HG03378 (cell line): ENCODE measurements around the gene CASQ2.

Source experiments
- ATAC-seq: cut with Tn5 transposase; IDR thresholded peaks from one replicate; pipeline ENCODE4 v1.9.1; 2021; ENCODE audit warnings: mild to moderate bottlenecking, moderate library complexity; ENCODE audit not compliant: unreplicated experiment

The CASQ2 gene

DNA sequence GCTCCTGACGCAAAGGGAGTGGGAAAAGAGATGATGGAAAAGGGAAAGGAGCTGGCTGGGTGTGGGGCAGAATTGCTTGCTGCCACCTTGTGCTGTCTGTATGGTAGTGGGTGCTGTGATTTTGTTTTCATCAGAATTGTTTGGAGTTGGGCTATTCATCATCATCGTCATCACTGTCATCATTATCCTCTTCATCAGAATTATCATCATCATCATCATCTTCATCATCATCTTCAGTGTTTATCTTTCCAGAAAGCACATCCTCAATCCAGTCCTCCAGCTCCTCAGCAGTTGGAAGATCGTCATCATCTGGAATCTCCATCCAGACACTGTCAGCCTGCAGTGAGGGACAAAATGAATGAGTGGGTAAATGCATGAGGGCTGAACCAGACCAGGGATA lies 67.4 kb downstream of the CASQ2 start:
- ATAC-seq = no peak

- no peak for ATAC-seq
These were observed 70.9 kb downstream of the CASQ2 start for GRCh38 chr1:115697619-115698018.

DNA sequence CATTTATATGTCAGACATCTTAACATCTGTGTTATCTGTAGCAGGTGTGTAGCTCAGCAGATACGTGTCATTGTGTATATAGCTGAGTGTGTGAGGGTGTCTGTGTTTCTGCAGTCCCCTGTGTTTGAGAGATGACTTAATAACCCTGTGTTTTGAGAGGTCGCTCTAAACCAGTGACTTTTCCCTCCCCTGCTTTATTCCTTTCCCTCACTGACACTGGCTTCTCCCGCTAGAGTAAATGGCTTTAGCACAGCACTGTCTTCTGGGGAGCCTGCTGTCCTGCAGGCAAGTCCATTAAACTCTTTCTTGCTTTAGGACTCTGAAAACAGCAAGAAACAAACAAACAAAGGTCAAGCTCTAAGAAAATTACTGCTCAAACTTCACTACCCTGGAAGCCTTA lies 73.7 kb downstream of the CASQ2 start:
- no peak for ATAC-seq

GRCh38 chr1:115692224-115692623 lies 76.3 kb downstream of the CASQ2 start:
- ATAC-seq = no peak

GRCh38 chr1:115690972-115691371 lies 77.5 kb downstream of the CASQ2 start:
- no peak for ATAC-seq

GRCh38 chr1:115687744-115688143 lies 80.8 kb downstream of the CASQ2 start:
- ATAC-seq = no peak

GRCh38 chr1:115685029-115685705 lies 83.3 kb downstream of the CASQ2 start:
- ATAC-seq = no peak

DNA sequence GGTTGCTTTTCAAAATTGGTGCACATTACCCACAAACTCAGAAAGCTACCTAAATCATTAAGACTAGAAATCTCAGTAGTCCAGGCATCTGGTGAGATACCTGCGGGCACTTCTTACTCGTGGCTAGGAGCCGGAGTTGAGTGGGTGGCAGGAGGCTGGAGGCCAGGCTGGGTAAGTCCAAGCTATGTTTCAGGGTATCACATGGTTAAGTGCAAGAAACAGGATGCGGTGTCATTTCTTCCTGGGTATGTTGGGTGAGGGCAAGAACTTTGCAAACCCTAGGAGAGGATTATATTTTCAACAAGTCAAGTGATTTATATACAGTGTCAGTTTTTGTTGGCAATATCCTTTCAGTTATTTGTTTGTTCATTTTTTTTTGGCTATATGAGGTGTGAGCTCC lies 85.7 kb downstream of the CASQ2 start:
- no peak for ATAC-seq

GRCh38 chr1:115680730-115681111 lies 87.8 kb downstream of the CASQ2 start:
- ATAC-seq = no peak

DNA sequence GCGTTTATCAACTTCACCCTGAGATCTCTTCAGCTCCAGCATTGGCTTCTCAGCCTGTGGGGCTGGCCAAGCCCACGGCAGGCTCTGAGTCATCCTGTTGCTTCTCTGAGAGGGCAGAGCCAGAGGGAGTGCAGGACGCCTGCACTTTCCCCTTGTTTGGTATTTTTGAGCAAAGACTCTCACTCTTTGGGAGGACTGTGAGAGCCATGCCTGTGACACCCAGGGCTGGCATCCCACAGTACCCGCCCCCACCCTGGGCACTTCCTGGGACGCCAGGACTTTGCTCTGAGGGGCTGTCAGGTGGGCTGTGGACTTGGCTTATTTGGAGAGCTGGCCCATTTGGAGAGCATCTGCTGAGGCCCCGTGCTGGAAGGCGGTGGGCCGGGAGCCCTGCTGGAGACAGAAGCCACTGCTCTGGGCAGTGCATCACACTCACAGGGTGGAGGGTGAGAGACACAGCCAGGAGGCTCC lies 89.3 kb downstream of the CASQ2 start:
- no peak for ATAC-seq

DNA sequence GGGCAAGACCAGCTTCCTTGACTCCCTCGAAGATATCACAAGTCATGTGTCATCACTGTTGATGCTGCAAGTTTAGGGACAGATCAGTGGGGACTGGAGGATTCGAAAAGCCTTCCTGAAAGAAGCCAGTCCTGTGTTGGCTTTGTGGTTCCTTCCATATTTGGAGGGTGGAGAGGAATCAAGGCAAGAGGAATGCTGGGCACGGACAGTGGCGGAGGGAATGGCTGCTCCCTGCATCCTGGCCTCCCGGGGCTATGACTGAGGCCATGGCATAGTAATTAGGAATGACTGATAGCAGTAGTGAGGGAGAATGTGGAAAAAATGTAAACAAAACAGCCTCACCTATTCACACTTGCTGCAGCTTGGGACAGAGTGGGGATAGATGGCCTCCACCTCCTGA lies 90.4 kb downstream of the CASQ2 start:
- no peak for ATAC-seq

- ATAC-seq = no peak
These were observed 90.9 kb downstream of the CASQ2 start for GRCh38 chr1:115677565-115677964.

GRCh38 chr1:115677182-115677555 lies 91.3 kb downstream of the CASQ2 start:
- no peak for ATAC-seq

GRCh38 chr1:115676498-115677181 lies 91.9 kb downstream of the CASQ2 start:
- no peak for ATAC-seq

DNA sequence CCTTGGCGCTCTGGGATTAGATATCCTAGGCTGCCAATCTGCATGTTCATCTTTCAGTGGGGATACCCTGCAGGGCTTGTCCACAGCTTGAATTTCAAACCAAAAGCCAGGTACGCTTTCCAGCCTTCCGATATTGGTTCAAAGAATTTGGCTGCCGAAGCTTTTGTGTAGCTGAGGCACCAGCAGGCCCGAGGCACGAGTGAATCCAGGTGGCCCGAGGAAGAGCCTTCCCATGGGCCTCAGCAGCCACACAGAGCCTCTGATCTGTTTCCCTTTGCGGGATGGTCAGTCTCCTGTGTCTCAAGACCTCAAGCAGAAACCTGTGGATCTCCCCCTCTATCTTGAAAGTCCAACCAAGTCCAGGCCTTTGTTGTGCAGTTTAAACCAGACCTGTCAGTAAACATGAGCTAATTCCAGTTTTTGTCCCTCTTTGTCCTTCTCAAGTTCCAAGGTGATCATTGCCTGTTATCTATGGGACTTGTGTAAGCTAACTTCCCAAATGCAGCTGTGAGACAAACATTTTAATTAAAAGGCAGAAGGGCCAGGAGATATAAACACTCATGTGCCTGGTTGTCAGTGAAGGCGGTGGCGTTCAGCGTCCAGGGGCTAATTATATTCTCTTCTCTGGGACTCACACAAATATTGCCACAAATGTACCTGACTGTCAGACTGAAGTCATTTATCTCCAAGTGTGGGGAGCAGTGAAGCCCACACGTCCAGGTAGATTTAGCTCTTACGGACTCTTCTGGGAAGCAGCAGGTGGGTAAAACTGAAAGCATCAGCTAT lies 96.1 kb downstream of the CASQ2 start:
- no peak for ATAC-seq

GRCh38 chr1:115671176-115671934 lies 97.2 kb downstream of the CASQ2 start:
- no peak for ATAC-seq

- no peak for ATAC-seq
These were observed 97.9 kb downstream of the CASQ2 start for GRCh38 chr1:115670476-115671175.

DNA sequence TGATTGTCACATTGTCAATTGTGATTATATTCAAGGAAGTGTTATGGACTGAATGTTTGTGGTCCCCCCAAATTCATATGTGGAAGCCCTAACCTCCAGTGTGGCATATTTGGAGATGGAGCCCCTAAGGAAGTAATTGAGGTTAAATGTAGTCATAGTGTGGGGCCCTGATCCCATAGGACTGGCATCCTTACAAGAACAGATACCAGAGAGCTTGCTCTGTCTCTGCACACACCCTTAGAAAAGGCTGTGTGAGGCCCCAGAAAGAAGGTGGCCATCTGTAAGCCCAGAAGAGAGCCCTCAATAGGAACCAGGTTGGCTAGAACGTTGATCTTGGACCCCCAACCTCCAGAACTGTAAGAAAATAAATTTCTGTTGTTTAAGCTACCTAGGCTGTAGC lies 98.6 kb downstream of the CASQ2 start:
- no peak for ATAC-seq

GRCh38 chr1:115669002-115669673 lies 99.4 kb downstream of the CASQ2 start:
- no peak for ATAC-seq

GRCh38 chr1:115668579-115668978 lies 99.9 kb downstream of the CASQ2 start:
- ATAC-seq = no peak
